Measurements from ENCODE around the gene FBLN2. TPM values are rescaled to one million over a fixed set of nuclear protein-coding genes. Genes with fewer than 3 reads are reported as not detected.

Gene FBLN2
- polyA plus RNA-seq, 1 of the 3 experiments (the other 2 are of a cell fraction) = 5.2 TPM

DNA sequence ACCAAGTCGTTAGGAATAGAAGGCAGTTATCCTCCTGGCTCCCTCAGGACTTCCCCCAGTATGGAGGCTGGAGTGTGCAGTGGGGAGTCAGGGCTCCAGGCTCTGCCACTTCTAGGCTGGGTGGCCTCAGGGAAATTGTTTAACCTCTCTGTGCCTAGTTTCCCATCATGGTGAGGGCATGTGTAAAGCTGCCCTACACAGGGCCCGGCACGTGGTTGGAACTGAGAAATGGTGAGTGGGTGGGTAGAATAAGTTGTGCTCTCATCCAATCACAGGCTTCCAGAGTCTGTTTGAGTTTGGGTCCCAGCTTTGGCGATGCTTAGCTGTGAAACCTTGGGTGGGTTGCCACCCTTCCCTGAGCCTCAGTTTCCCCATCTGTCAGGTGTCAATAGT, 117.3 kb downstream of the FBLN2 start:
- Histone ChIP-seq H3K9me2 (no peaks in the 10 kb centered on the region), H3K4me1 (ENCODE audit: control insufficient read depth in 1 of 2, insufficient read depth in 2 of 2, low read depth in 1 of 2, low read length in 1 of 2) (peaks cover 0 to 6% of the 10 kb centered on the region in 2 experiments; a peak in 1 of 4 replicates), H3K9me3 (no peaks in the 10 kb centered on the region), H3K9ac (no peak overlapping the region), H3F3A (replicated peaks; ENCODE audit: insufficient read depth) (no peaks in the 10 kb centered on the region), H4K20me1 (ENCODE audit: insufficient read depth) (no peaks in the 10 kb centered on the region), H3K4me2 (no peak overlapping the region), H3K4me3 (ENCODE audit: low read depth in 2 of 2, low read length in 1 of 2) (no peak overlapping the region), H2AFZ (ENCODE audit: low read depth) (no peak overlapping the region), H3K27ac (ENCODE audit: low read depth in 2 of 2, low read length in 1 of 2) (no peak overlapping the region), H3K27me3 (ENCODE audit: insufficient read depth) (no peaks in the 10 kb centered on the region), H3K36me3 (replicated peaks in 1 of 2; ENCODE audit: control insufficient read depth in 1 of 2, insufficient read depth in 2 of 2, low read length in 1 of 2) (no peaks in the 10 kb centered on the region), H3K79me2 (ENCODE audit: insufficient read depth) (no peaks in the 10 kb centered on the region)
- WGBS (ENCODE audit: low lambda C conversion rate) = 43% methylated on average over 4 of the region's 4 CpGs
- TF ChIP-seq TCF12 (IDR thresholded peaks at IDR 0.05) = no peak
- no peak for TF ChIP-seq RXRA (IDR thresholded peaks at IDR 0.05; ENCODE audit: borderline replicate concordance, low read depth)
- no peak for DNase-seq
- ChIA-PET CTCF (interaction anchor here (0.6 to 8.1 kb wide), 7 partner anchors 9 to 219 kb away, joined by 3 to 69 read pairs (median 3); no protein-coding TSS in a partner anchor), POLR2A (no interaction called here)

DNA sequence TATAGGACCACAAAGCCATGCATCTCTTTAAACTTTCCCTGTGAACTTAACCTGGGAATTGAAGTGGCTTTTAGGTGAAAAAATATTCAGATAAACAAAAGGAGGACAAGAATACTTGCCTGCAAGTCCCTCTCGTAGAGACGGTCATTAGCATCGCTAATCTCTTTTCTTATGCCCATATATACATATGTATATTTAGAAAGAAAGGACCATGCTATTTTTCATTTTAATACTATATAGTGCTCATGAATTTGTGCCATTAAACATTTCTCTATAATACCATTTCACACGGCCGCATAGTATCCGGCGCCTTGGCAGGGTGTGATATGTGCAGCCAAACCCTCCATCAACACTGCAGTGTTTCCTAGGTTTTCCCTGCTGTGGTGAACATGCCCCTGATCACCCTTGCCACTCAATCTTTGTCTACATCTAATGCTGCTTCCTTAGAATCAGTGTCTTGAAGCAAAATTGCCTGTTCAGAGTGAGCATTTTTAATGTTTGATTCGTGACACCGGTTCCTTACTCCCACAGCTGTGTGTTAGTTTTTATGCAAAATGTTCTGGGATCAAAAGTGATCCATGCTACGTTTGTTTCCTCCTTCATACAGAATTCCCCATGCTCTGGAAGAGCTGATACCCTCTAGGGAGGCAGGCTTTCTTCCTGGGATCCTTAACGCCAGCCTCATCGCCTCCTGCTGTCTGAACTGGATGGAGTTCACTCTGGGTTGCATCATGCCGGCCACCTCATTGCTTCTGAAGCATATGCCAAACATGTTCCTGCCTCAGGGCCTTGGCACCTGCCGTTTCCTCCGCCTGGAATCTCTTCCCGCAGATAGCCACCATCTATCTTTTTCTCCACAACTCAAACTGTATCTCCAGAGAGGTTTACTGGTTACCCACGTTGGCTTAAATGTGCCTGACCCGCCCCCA, 118.1 kb downstream of the FBLN2 start:
- H3K4me2 ChIP-seq = no peak overlapping the region
- no peaks in the 10 kb centered on the region for H3K36me3 ChIP-seq (replicated peaks in 1 of 2; ENCODE audit: control insufficient read depth in 1 of 2, insufficient read depth in 2 of 2, low read length in 1 of 2)
- no peaks in the 10 kb centered on the region for H3K79me2 ChIP-seq (ENCODE audit: insufficient read depth)
- H3K27ac ChIP-seq (ENCODE audit: low read depth in 2 of 2, low read length in 1 of 2) = no peak overlapping the region
- ChIA-PET POLR2A (no interaction called here), CTCF (interaction anchor here (0.6 to 8.1 kb wide), 4 partner anchors 10 to 218 kb away, joined by 3 to 69 read pairs (median 4); partner anchors contain the start of gene WNT7A)
- 59% methylated on average over 18 of the region's 18 CpGs for WGBS (ENCODE audit: low lambda C conversion rate)
- H3K9me3 ChIP-seq = no peaks in the 10 kb centered on the region
- H3K4me1 ChIP-seq (ENCODE audit: control insufficient read depth in 1 of 2, insufficient read depth in 2 of 2, low read depth in 1 of 2, low read length in 1 of 2) = no peaks in the 10 kb centered on the region; a peak in 1 of 4 replicates
- no peaks in the 10 kb centered on the region for H3K27me3 ChIP-seq (ENCODE audit: insufficient read depth)
- H4K20me1 ChIP-seq (ENCODE audit: insufficient read depth) = no peaks in the 10 kb centered on the region
- H2AFZ ChIP-seq (ENCODE audit: low read depth) = no peak overlapping the region
- no peak overlapping the region for H3K9ac ChIP-seq
- no peaks in the 10 kb centered on the region for H3K9me2 ChIP-seq
- no peak for DNase-seq
- H3K4me3 ChIP-seq (ENCODE audit: low read depth in 2 of 2, low read length in 1 of 2) = no peak overlapping the region
- TF ChIP-seq FOXJ3 (CRISPR knock-in tag; IDR thresholded peaks at IDR 0.05) = no peak
- no peak for TF ChIP-seq RFX5 (IDR thresholded peaks at IDR 0.05; ENCODE audit: low read length)
- TF ChIP-seq, protein P1, sequence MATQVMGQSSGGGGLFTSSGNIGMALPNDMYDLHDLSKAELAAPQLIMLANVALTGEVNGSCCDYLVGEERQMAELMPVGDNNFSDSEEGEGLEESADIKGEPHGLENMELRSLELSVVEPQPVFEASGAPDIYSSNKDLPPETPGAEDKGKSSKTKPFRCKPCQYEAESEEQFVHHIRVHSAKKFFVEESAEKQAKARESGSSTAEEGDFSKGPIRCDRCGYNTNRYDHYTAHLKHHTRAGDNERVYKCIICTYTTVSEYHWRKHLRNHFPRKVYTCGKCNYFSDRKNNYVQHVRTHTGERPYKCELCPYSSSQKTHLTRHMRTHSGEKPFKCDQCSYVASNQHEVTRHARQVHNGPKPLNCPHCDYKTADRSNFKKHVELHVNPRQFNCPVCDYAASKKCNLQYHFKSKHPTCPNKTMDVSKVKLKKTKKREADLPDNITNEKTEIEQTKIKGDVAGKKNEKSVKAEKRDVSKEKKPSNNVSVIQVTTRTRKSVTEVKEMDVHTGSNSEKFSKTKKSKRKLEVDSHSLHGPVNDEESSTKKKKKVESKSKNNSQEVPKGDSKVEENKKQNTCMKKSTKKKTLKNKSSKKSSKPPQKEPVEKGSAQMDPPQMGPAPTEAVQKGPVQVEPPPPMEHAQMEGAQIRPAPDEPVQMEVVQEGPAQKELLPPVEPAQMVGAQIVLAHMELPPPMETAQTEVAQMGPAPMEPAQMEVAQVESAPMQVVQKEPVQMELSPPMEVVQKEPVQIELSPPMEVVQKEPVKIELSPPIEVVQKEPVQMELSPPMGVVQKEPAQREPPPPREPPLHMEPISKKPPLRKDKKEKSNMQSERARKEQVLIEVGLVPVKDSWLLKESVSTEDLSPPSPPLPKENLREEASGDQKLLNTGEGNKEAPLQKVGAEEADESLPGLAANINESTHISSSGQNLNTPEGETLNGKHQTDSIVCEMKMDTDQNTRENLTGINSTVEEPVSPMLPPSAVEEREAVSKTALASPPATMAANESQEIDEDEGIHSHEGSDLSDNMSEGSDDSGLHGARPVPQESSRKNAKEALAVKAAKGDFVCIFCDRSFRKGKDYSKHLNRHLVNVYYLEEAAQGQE (IDR thresholded peaks at IDR 0.05; ENCODE audit: low read depth, low read length) = no peak
- no peak for TF ChIP-seq FOSL2 (IDR thresholded peaks at IDR 0.05; ENCODE audit: borderline replicate concordance, low read depth)
- no peak for TF ChIP-seq POLR2AphosphoS5 (IDR thresholded peaks at IDR 0.05; ENCODE audit: low read depth, low read length)
- H3F3A ChIP-seq (replicated peaks; ENCODE audit: insufficient read depth) = no peaks in the 10 kb centered on the region

Data from SK-N-SH (cell line).